Thyroid gland (tissue), 4 donors: ENCODE results near the gene GID8.

Source experiments
- POLR2A ChIP-seq, 2 donors: fragments of 450-650 bp; IDR thresholded peaks; one replicate each; pipeline ENCODE4 v1.6.1; 2017; ENCODE audit warnings: antibody characterized with exemption in 2 of 2, mild to moderate bottlenecking in 2 of 2, moderate library complexity in 1 of 2
- TF ChIP-seq, protein P1 (sequence below), 6 experiments: fragments of 200-600 bp in 3 of 6; fragments of 450-650 bp in 3 of 6; sonication (generic) in 3 of 6; IDR thresholded peaks; one replicate each; pipeline ENCODE4 v1.5.1; 2016 to 2019; ENCODE audit warnings: antibody characterized with exemption in 6 of 6, mild to moderate bottlenecking in 2 of 6, inconsistent platforms in 1 of 6, moderate library complexity in 1 of 6

GRCh38 chr20:62976886-62977285, 38.9 kb downstream of the GID8 start:
- no peak for TF ChIP-seq POLR2A (IDR thresholded peaks at IDR 0.05)
- TF ChIP-seq, protein P1, sequence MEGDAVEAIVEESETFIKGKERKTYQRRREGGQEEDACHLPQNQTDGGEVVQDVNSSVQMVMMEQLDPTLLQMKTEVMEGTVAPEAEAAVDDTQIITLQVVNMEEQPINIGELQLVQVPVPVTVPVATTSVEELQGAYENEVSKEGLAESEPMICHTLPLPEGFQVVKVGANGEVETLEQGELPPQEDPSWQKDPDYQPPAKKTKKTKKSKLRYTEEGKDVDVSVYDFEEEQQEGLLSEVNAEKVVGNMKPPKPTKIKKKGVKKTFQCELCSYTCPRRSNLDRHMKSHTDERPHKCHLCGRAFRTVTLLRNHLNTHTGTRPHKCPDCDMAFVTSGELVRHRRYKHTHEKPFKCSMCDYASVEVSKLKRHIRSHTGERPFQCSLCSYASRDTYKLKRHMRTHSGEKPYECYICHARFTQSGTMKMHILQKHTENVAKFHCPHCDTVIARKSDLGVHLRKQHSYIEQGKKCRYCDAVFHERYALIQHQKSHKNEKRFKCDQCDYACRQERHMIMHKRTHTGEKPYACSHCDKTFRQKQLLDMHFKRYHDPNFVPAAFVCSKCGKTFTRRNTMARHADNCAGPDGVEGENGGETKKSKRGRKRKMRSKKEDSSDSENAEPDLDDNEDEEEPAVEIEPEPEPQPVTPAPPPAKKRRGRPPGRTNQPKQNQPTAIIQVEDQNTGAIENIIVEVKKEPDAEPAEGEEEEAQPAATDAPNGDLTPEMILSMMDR (IDR thresholded peaks at IDR 0.05) = no peak
